Nephron progenitor cell (in vitro differentiated cells): ENCODE results near the gene FH.

Experiments used
- DNase-seq: peaks from one replicate; pipeline ENCODE4 v3.0.0; 2021
- H3K27ac Mint-ChIP-seq: 2 replicates; pipeline ENCODE4 v1.8.0; 2021; ENCODE audit warnings: mild to moderate bottlenecking, moderate library complexity, mixed read lengths
- H3K27me3 Mint-ChIP-seq: 2 replicates; pipeline ENCODE4 v1.8.0; 2021; ENCODE audit warnings: mild to moderate bottlenecking, low read depth, mixed read lengths; ENCODE audit not compliant: poor library complexity
- H3K36me3 Mint-ChIP-seq: 2 replicates; pipeline ENCODE4 v1.8.0; 2021; ENCODE audit warnings: low read depth, mixed read lengths
- H3K4me1 Mint-ChIP-seq: 2 replicates; pipeline ENCODE4 v1.8.0; 2021; ENCODE audit warnings: mixed read lengths
- H3K4me3 Mint-ChIP-seq: 2 replicates; pipeline ENCODE4 v1.8.0; 2021; ENCODE audit warnings: mild to moderate bottlenecking, moderate library complexity, mixed read lengths
- H3K9me3 Mint-ChIP-seq: 2 replicates; pipeline ENCODE4 v1.8.0; 2021; ENCODE audit warnings: mild to moderate bottlenecking, moderate library complexity, mixed read lengths
- CTCF ChIP-seq: fragments of 200-600 bp; sonication (generic); IDR thresholded peaks from 2 replicates; pipeline ENCODE4 v1.5.0; 2021; ENCODE audit warnings: antibody characterized with exemption

FH gene

GRCh38 chr1:241542199-241542907 lies 22.8 kb upstream of the FH start:
- Mint-ChIP-seq H3K4me3 (no peak overlapping the region), H3K36me3 (no peaks in the 10 kb centered on the region), H3K4me1 (no peaks in the 10 kb centered on the region), H3K9me3 (no peaks in the 10 kb centered on the region), H3K27ac (no peak overlapping the region), H3K27me3 (peaks cover 3% of the 10 kb centered on the region)
- DNase-seq = no peak
- no peak for TF ChIP-seq CTCF

DNA sequence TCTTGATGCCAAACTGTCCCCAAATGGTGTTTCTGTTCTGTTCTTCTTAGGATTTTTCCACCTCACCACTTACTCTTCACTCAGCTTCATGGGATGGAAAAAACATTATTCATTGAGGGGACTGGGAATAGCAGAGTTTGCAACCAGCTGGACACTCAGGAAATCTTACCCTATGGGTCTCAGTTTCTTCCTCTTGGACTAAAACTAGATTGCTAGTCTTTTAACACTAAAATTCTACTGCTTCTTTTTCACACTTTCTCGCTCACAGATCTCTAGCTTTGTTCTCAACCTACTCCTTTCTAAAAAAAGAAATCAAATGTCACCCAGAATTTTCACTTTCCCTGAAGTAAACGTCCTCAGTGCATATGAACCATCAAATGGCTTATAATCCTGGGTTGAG lies 17.4 kb upstream of the FH start:
- no peak overlapping the region for H3K27ac Mint-ChIP-seq
- H3K4me1 Mint-ChIP-seq = peaks cover under 1% of the 10 kb centered on the region
- no peak overlapping the region for H3K4me3 Mint-ChIP-seq
- DNase-seq = no peak
- H3K36me3 Mint-ChIP-seq = no peaks in the 10 kb centered on the region
- no peak for TF ChIP-seq CTCF
- H3K9me3 Mint-ChIP-seq = no peaks in the 10 kb centered on the region
- H3K27me3 Mint-ChIP-seq = peaks cover 4% of the 10 kb centered on the region

DNA sequence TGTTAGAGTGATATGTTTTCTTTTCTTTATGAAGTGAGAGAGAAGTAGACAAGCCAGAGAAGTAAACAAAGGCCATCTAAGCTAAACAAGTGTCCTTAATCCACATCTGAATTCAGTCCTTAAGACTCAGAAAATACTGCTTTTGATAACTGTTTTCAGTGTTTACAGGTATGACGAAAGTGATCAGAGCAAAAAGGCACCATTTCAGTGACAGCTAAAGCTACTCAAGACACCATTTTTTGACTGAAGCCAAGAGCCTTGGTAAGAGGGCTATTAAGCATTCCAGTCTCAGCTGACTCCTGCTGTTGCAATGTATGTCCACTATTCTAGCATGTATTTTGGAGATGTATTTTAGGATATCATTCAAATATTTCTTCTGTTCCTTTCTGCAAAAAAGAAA lies 16.7 kb upstream of the FH start:
- H3K4me3 Mint-ChIP-seq = no peak overlapping the region
- H3K9me3 Mint-ChIP-seq = no peaks in the 10 kb centered on the region
- H3K27me3 Mint-ChIP-seq = peaks cover 4% of the 10 kb centered on the region
- DNase-seq = no peak
- H3K36me3 Mint-ChIP-seq = no peaks in the 10 kb centered on the region
- peaks cover 8% of the 10 kb centered on the region for H3K4me1 Mint-ChIP-seq
- no peak overlapping the region for H3K27ac Mint-ChIP-seq
- TF ChIP-seq CTCF = no peak

- DNase-seq = no peak
- H3K9me3 Mint-ChIP-seq = no peaks in the 10 kb centered on the region
- H3K27me3 Mint-ChIP-seq = peaks cover 4% of the 10 kb centered on the region
These were observed 14.0 kb upstream of the FH start for GRCh38 chr1:241533326-241534115.

GRCh38 chr1:241532864-241533263 lies 13.3 kb upstream of the FH start:
- Mint-ChIP-seq H3K4me3 (no peak overlapping the region), H3K27ac (no peak overlapping the region), H3K36me3 (no peaks in the 10 kb centered on the region), H3K4me1 (peaks cover 12% of the 10 kb centered on the region), H3K27me3 (peaks cover 4% of the 10 kb centered on the region), H3K9me3 (no peaks in the 10 kb centered on the region)
- TF ChIP-seq CTCF = no peak
- DNase-seq = no peak

More at GRCh38 chr1:241533326-241534115, 14.0 kb upstream of the FH start:
- Mint-ChIP-seq H3K4me1 (peaks cover 12% of the 10 kb centered on the region), H3K36me3 (no peaks in the 10 kb centered on the region), H3K27ac (no peak overlapping the region), H3K4me3 (no peak overlapping the region)
- no peak for TF ChIP-seq CTCF
